Astrocyte (in vitro differentiated cells and primary cell): ENCODE data around the gene ZBED5. TPM values are rescaled to one million over a fixed set of nuclear protein-coding genes. Genes with fewer than 3 reads are reported as not detected.

Experiments
- DNase-seq: peaks from one replicate; pipeline ENCODE4 v3.0.0-alpha.2; 2010; ENCODE audit warnings: low read depth
- FAIRE-seq: peaks from 2 replicates; lab custom pipeline; 2011; peaks lifted over from hg19 to GRCh38; lab: Jason Lieb, UNC
- H2AFZ ChIP-seq: 2 replicates; pipeline ENCODE4 v1.6.0; 2012; ENCODE audit warnings: low read depth, low read length, inconsistent platforms
- H3K27ac ChIP-seq: 2 replicates; pipeline ENCODE4 v1.5.1; 2011; ENCODE audit warnings: low read depth, low read length, inconsistent platforms
- H3K27me3 ChIP-seq: 2 replicates; pipeline ENCODE4 v1.6.0; 2011; ENCODE audit warnings: low read length, inconsistent platforms; ENCODE audit not compliant: insufficient read depth
- H3K36me3 ChIP-seq: 2 replicates; pipeline ENCODE4 v1.5.1; 2011; ENCODE audit warnings: low read length, inconsistent platforms; ENCODE audit not compliant: insufficient read depth
- H3K4me1 ChIP-seq: 2 replicates; pipeline ENCODE4 v1.5.1; 2011; ENCODE audit warnings: low read length, inconsistent platforms; ENCODE audit not compliant: insufficient read depth
- H3K4me2 ChIP-seq: 2 replicates; pipeline ENCODE4 v1.6.0; 2012; ENCODE audit warnings: low read length, inconsistent platforms
- H3K4me3 ChIP-seq: 2 replicates; pipeline ENCODE4 v1.5.1; 2011; ENCODE audit warnings: low read depth, mild to moderate bottlenecking, low read length, inconsistent platforms; ENCODE audit not compliant: insufficient read depth
- H3K79me2 ChIP-seq: 2 replicates; pipeline ENCODE4 v1.6.0; 2012; ENCODE audit warnings: mild to moderate bottlenecking, low read length, inconsistent platforms; ENCODE audit not compliant: insufficient read depth
- H3K9ac ChIP-seq: 2 replicates; pipeline ENCODE4 v1.6.0; 2012; ENCODE audit warnings: mild to moderate bottlenecking, low read length, inconsistent platforms
- H3K9me3 ChIP-seq: 2 replicates; pipeline ENCODE4 v1.5.1; 2012; ENCODE audit warnings: low read depth, mild to moderate bottlenecking, low read length, inconsistent platforms; ENCODE audit not compliant: insufficient read depth
- H4K20me1 ChIP-seq: 2 replicates; pipeline ENCODE4 v1.6.0; 2012; ENCODE audit warnings: low read length, inconsistent platforms; ENCODE audit not compliant: insufficient read depth
- H3K27ac Mint-ChIP-seq: one replicate; pipeline ENCODE4 v1.8.0; 2021; ENCODE audit warnings: mild to moderate bottlenecking, mixed read lengths; ENCODE audit not compliant: unreplicated experiment
- H3K27me3 Mint-ChIP-seq: one replicate; pipeline ENCODE4 v1.8.0; 2021; ENCODE audit warnings: low read depth, mixed read lengths; ENCODE audit not compliant: unreplicated experiment
- H3K36me3 Mint-ChIP-seq: one replicate; pipeline ENCODE4 v1.8.0; 2021; ENCODE audit warnings: low read depth, mixed read lengths; ENCODE audit not compliant: unreplicated experiment
- H3K4me1 Mint-ChIP-seq: one replicate; pipeline ENCODE4 v1.8.0; 2021; ENCODE audit warnings: low read depth, mixed read lengths; ENCODE audit not compliant: unreplicated experiment
- H3K4me3 Mint-ChIP-seq: one replicate; pipeline ENCODE4 v1.8.0; 2021; ENCODE audit warnings: mild to moderate bottlenecking, moderate library complexity, mixed read lengths; ENCODE audit not compliant: unreplicated experiment
- H3K9me3 Mint-ChIP-seq: one replicate; pipeline ENCODE4 v1.8.0; 2021; ENCODE audit warnings: mild to moderate bottlenecking, mixed read lengths; ENCODE audit not compliant: unreplicated experiment
- CTCF ChIP-seq: IDR thresholded peaks from 2 replicates; pipeline ENCODE4 v1.5.1; 2011; ENCODE audit warnings: low read depth, mild to moderate bottlenecking, inconsistent platforms, low read length, moderate library complexity; ENCODE audit not compliant: insufficient read depth
- EZH2 ChIP-seq: IDR thresholded peaks from 2 replicates; pipeline ENCODE4 v1.6.1; 2012; ENCODE audit warnings: mild to moderate bottlenecking, low read length, inconsistent platforms; ENCODE audit not compliant: insufficient read depth
- total RNA-seq: library from RNA; stranded (reverse); gene quantifications from 2 replicates; pipeline ENCODE4 v1.2.1, GENCODE V29; 2021

Gene ZBED5
- total RNA-seq, 1 donor from 2014 or later, result 32.9 TPM

- no peaks in the 10 kb centered on the region for H3K9me3 ChIP-seq
- Mint-ChIP-seq H3K36me3 (no peaks in the 10 kb centered on the region), H3K27ac (no peak overlapping the region), H3K4me1 (no peaks in the 10 kb centered on the region), H3K4me3 (no peak overlapping the region), H3K9me3 (no peaks in the 10 kb centered on the region), H3K27me3 (peaks cover under 1% of the 10 kb centered on the region)
- no peak overlapping the region for H2AFZ ChIP-seq
- no peak overlapping the region for H3K4me3 ChIP-seq
- TF ChIP-seq CTCF (no peak), EZH2 (no peak)
- FAIRE-seq, result peak; percentile 50
- H4K20me1 ChIP-seq, result no peaks in the 10 kb centered on the region
- peak; percentile 75 for DNase-seq
- no peaks in the 10 kb centered on the region for H3K36me3 ChIP-seq
- no peak overlapping the region for H3K4me2 ChIP-seq
- H3K79me2 ChIP-seq, result no peaks in the 10 kb centered on the region
- H3K4me1 ChIP-seq, result no peaks in the 10 kb centered on the region
- no peak overlapping the region for H3K27ac ChIP-seq
- no peaks in the 10 kb centered on the region for H3K27me3 ChIP-seq
- H3K9ac ChIP-seq, result no peak overlapping the region
Measured at GRCh38 chr11:10818594-10818993, 39.3 kb downstream of the ZBED5 start.

- Histone ChIP-seq H3K9ac (no peak overlapping the region), H3K27me3 (no peaks in the 10 kb centered on the region), H3K36me3 (no peaks in the 10 kb centered on the region), H3K4me3 (no peak overlapping the region), H4K20me1 (no peaks in the 10 kb centered on the region), H3K9me3 (no peaks in the 10 kb centered on the region), H3K27ac (no peak overlapping the region), H3K79me2 (no peaks in the 10 kb centered on the region), H3K4me1 (peaks cover 6% of the 10 kb centered on the region), H3K4me2 (no peak overlapping the region), H2AFZ (no peak overlapping the region)
- no peaks in the 10 kb centered on the region for H3K9me3 Mint-ChIP-seq
- no peak overlapping the region for H3K27ac Mint-ChIP-seq
- TF ChIP-seq EZH2 (no peak), CTCF (no peak)
- no peak overlapping the region for H3K4me3 Mint-ChIP-seq
- no peak for DNase-seq
- no peaks in the 10 kb centered on the region for H3K27me3 Mint-ChIP-seq
- FAIRE-seq, result no peak
- H3K4me1 Mint-ChIP-seq, result peaks cover 5% of the 10 kb centered on the region
- no peaks in the 10 kb centered on the region for H3K36me3 Mint-ChIP-seq
Measured at GRCh38 chr11:10813945-10814344, 43.9 kb downstream of the ZBED5 start.

- peak; percentile 80 for DNase-seq
- peak overlapping the region; percentile 74 for H2AFZ ChIP-seq
- no peaks in the 10 kb centered on the region for H3K9me3 ChIP-seq
Measured at GRCh38 chr11:10809373-10810160, 48.3 kb downstream of the ZBED5 start.

More at GRCh38 chr11:10809373-10810160, 48.3 kb downstream of the ZBED5 start:
- peaks cover 26% of the 10 kb centered on the region for H3K36me3 ChIP-seq
- Mint-ChIP-seq H3K36me3 (peaks cover 24% of the 10 kb centered on the region), H3K27ac (peak overlapping the region; percentile 82), H3K4me3 (peak overlapping the region; percentile 97), H3K9me3 (no peaks in the 10 kb centered on the region), H3K4me1 (peaks cover 19% of the 10 kb centered on the region), H3K27me3 (no peaks in the 10 kb centered on the region)
- peak overlapping the region; percentile 97 for H3K27ac ChIP-seq
- peaks cover 42% of the 10 kb centered on the region for H3K79me2 ChIP-seq
- peak overlapping the region; percentile 93 for H3K4me2 ChIP-seq
- H4K20me1 ChIP-seq, result peaks cover 38% of the 10 kb centered on the region
- no peak for FAIRE-seq
- H3K4me1 ChIP-seq, result peaks cover 24% of the 10 kb centered on the region
- TF ChIP-seq EZH2 (no peak), CTCF (no peak)
- H3K9ac ChIP-seq, result peak overlapping the region; percentile 99
- H3K4me3 ChIP-seq, result peak overlapping the region; percentile 71
- H3K27me3 ChIP-seq, result no peaks in the 10 kb centered on the region
